Neural progenitor cell (in vitro differentiated cells): ENCODE data around the gene ERN1. TPM values are rescaled to one million over a fixed set of nuclear protein-coding genes. Genes with fewer than 3 reads are reported as not detected.

Experiments used
- DNase-seq: peaks from one replicate; pipeline ENCODE4 v3.0.0-alpha.2; 2016; ENCODE audit warnings: low spot score
- H2AFZ ChIP-seq: fragments of 200-600 bp; sonication (generic); replicated peaks from 2 replicates; pipeline ENCODE4 v1.6.1; 2016; ENCODE audit warnings: antibody characterized with exemption
- H3F3A ChIP-seq: fragments of 200-600 bp; sonication (generic); 2 replicates; pipeline ENCODE4 v1.6.1; 2016; ENCODE audit warnings: antibody characterized with exemption, low read depth
- H3K27ac ChIP-seq: fragments of 200-600 bp; sonication (generic); 2 replicates; pipeline ENCODE4 v1.5.1; 2016; ENCODE audit warnings: mild to moderate bottlenecking
- H3K27me3 ChIP-seq: fragments of 200-600 bp; sonication (generic); 2 replicates; pipeline ENCODE4 v1.6.1; 2016; ENCODE audit warnings: mild to moderate bottlenecking, moderate library complexity
- H3K36me3 ChIP-seq: fragments of 200-600 bp; sonication (generic); 2 replicates; pipeline ENCODE4 v1.5.1; 2016
- H3K4me1 ChIP-seq: fragments of 200-600 bp; sonication (generic); 2 replicates; pipeline ENCODE4 v1.6.1; 2016; ENCODE audit warnings: mixed run types
- H3K4me2 ChIP-seq: fragments of 200-600 bp; sonication (generic); 2 replicates; pipeline ENCODE4 v1.6.1; 2016
- H3K4me3 ChIP-seq: fragments of 200-600 bp; sonication (generic); 2 replicates; pipeline ENCODE4 v1.5.1; 2016
- H3K79me2 ChIP-seq: fragments of 200-600 bp; sonication (generic); 2 replicates; pipeline ENCODE4 v1.6.1; 2016; ENCODE audit warnings: low read depth
- H3K9ac ChIP-seq: fragments of 200-600 bp; sonication (generic); 2 replicates; pipeline ENCODE4 v1.6.1; 2016
- H3K9me3 ChIP-seq: fragments of 200-600 bp; sonication (generic); 2 replicates; pipeline ENCODE4 v1.5.1; 2016; ENCODE audit warnings: low read depth
- H4K20me1 ChIP-seq: fragments of 200-600 bp; sonication (generic); 2 replicates; pipeline ENCODE4 v1.6.1; 2016; ENCODE audit warnings: low read depth
- H3K27ac Mint-ChIP-seq: 3 replicates; pipeline ENCODE4 v1.8.0; 2021; ENCODE audit warnings: mixed read lengths
- H3K27me3 Mint-ChIP-seq: 2 replicates; pipeline ENCODE4 v1.8.0; 2022; ENCODE audit warnings: low read depth, mild to moderate bottlenecking, inconsistent platforms, moderate library complexity, mixed read lengths; ENCODE audit not compliant: insufficient read depth
- H3K36me3 Mint-ChIP-seq: 3 replicates; pipeline ENCODE4 v1.8.0; 2021; ENCODE audit warnings: mixed read lengths
- H3K4me1 Mint-ChIP-seq: 3 replicates; pipeline ENCODE4 v1.8.0; 2021; ENCODE audit warnings: mixed read lengths
- H3K4me3 Mint-ChIP-seq: 3 replicates; pipeline ENCODE4 v1.8.0; 2021; ENCODE audit warnings: mild to moderate bottlenecking, moderate library complexity, mixed read lengths
- H3K9me3 Mint-ChIP-seq: 3 replicates; pipeline ENCODE4 v1.8.0; 2020; ENCODE audit warnings: mixed read lengths
- EZH2 ChIP-seq: fragments of 200-600 bp; sonication (generic); IDR thresholded peaks from 2 replicates; pipeline ENCODE4 v1.6.1; 2017; ENCODE audit warnings: antibody characterized with exemption, mild to moderate bottlenecking, moderate library complexity
- EZH2phosphoT487 ChIP-seq: fragments of 200-600 bp; sonication (generic); IDR thresholded peaks from 2 replicates; pipeline ENCODE4 v1.6.1; 2017; ENCODE audit warnings: antibody characterized with exemption
- total RNA-seq: library from RNA; depleted of rRNA; stranded (reverse); fragments of >200 nt; gene quantifications from 2 replicates; pipeline ENCODE4 v1.2.3, GENCODE V29; 2015; ENCODE audit warnings: low replicate concordance
- TF ChIP-seq, protein P1 (sequence below): fragments of 200-600 bp; sonication (generic); IDR thresholded peaks from 2 replicates; pipeline ENCODE4 v1.5.1; 2017; ENCODE audit warnings: antibody characterized with exemption, mild to moderate bottlenecking

The ERN1 gene
- total RNA-seq, 1 donor from 2014 or later = 2.4 TPM

- H3K9me3 ChIP-seq = no peaks in the 10 kb centered on the region
- H3K9ac ChIP-seq = peak overlapping the region; percentile 36
- H3K4me3 ChIP-seq = peak overlapping the region; percentile 64
- no peaks in the 10 kb centered on the region for H3K27me3 Mint-ChIP-seq
- H3K4me3 Mint-ChIP-seq = no peak overlapping the region
- H3K27me3 ChIP-seq = no peaks in the 10 kb centered on the region
- H4K20me1 ChIP-seq = peaks cover 21% of the 10 kb centered on the region
- H3K36me3 Mint-ChIP-seq = peaks cover 17% of the 10 kb centered on the region
- peak overlapping the region; percentile 89 for H3K4me2 ChIP-seq
- H2AFZ ChIP-seq = no peak overlapping the region
- peaks cover 13% of the 10 kb centered on the region for H3K4me1 ChIP-seq
- H3K27ac ChIP-seq = peak overlapping the region; percentile 29
- H3K36me3 ChIP-seq = peaks cover 5% of the 10 kb centered on the region
- DNase-seq = peak; percentile 76
- H3F3A ChIP-seq = peaks cover 37% of the 10 kb centered on the region
- peak overlapping the region; percentile 53 for H3K27ac Mint-ChIP-seq
- H3K79me2 ChIP-seq = peaks cover 20% of the 10 kb centered on the region
- no peaks in the 10 kb centered on the region for H3K9me3 Mint-ChIP-seq
- peaks cover 20% of the 10 kb centered on the region for H3K4me1 Mint-ChIP-seq
- TF ChIP-seq EZH2phosphoT487 (no peak), EZH2 (no peak)
- TF ChIP-seq, protein P1, sequence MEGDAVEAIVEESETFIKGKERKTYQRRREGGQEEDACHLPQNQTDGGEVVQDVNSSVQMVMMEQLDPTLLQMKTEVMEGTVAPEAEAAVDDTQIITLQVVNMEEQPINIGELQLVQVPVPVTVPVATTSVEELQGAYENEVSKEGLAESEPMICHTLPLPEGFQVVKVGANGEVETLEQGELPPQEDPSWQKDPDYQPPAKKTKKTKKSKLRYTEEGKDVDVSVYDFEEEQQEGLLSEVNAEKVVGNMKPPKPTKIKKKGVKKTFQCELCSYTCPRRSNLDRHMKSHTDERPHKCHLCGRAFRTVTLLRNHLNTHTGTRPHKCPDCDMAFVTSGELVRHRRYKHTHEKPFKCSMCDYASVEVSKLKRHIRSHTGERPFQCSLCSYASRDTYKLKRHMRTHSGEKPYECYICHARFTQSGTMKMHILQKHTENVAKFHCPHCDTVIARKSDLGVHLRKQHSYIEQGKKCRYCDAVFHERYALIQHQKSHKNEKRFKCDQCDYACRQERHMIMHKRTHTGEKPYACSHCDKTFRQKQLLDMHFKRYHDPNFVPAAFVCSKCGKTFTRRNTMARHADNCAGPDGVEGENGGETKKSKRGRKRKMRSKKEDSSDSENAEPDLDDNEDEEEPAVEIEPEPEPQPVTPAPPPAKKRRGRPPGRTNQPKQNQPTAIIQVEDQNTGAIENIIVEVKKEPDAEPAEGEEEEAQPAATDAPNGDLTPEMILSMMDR = no peak
Observed at GRCh38 chr17:64146418-64147109, 16.6 kb upstream of the ERN1 start.

- H3K4me3 Mint-ChIP-seq = no peak overlapping the region
Observed at GRCh38 chr17:64145751-64146417, 15.9 kb upstream of the ERN1 start.

DNA sequence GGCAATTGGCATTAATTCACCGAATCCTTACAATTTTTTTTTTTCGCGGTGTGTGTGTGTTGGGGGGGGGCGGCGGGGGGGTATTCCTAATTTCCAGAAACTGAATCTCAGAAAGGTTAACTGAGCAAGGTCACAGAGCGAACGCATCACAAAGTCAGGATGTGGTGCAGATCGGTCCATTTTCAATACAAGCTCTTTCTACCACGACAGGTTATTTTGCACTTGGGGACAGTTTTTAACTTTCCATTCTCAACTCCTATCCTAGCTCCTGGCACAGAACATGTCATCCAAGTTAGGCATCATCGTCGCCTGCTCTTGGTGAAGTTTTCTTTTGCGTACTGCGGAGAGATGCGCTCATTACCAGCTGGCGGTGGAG, 15.4 kb upstream of the ERN1 start:
- peaks cover 5% of the 10 kb centered on the region for H3K36me3 ChIP-seq
- Mint-ChIP-seq H3K27ac (no peak overlapping the region), H3K4me1 (peaks cover 20% of the 10 kb centered on the region), H3K36me3 (peaks cover 17% of the 10 kb centered on the region), H3K27me3 (no peaks in the 10 kb centered on the region), H3K4me3 (no peak overlapping the region), H3K9me3 (no peaks in the 10 kb centered on the region)
- DNase-seq = no peak
- H3K9me3 ChIP-seq = no peaks in the 10 kb centered on the region
- peak overlapping the region; percentile 64 for H3K4me3 ChIP-seq
- peaks cover 20% of the 10 kb centered on the region for H3K79me2 ChIP-seq
- peaks cover 21% of the 10 kb centered on the region for H4K20me1 ChIP-seq
- no peak overlapping the region for H3K27ac ChIP-seq
- H3K4me1 ChIP-seq = peaks cover 13% of the 10 kb centered on the region
- H3K27me3 ChIP-seq = no peaks in the 10 kb centered on the region
- no peak overlapping the region for H3K9ac ChIP-seq
- TF ChIP-seq EZH2phosphoT487 (no peak), EZH2 (no peak)
- TF ChIP-seq, protein P1 = no peak
- H3F3A ChIP-seq = peaks cover 36% of the 10 kb centered on the region
- peak overlapping the region; percentile 75 for H3K4me2 ChIP-seq
- H2AFZ ChIP-seq = peak overlapping the region; percentile 51

More at GRCh38 chr17:64145751-64146417, 15.9 kb upstream of the ERN1 start:
- H3K27ac Mint-ChIP-seq = no peak overlapping the region
- no peaks in the 10 kb centered on the region for H3K27me3 Mint-ChIP-seq
- peak overlapping the region; percentile 64 for H3K4me3 ChIP-seq
- peaks cover 13% of the 10 kb centered on the region for H3K4me1 ChIP-seq
- peaks cover 20% of the 10 kb centered on the region for H3K79me2 ChIP-seq
- no peaks in the 10 kb centered on the region for H3K27me3 ChIP-seq
- peak; percentile 99 for DNase-seq
- no peak overlapping the region for H2AFZ ChIP-seq
- peaks cover 37% of the 10 kb centered on the region for H3F3A ChIP-seq
- peaks cover 20% of the 10 kb centered on the region for H3K4me1 Mint-ChIP-seq
- peaks cover 21% of the 10 kb centered on the region for H4K20me1 ChIP-seq
- peaks cover 17% of the 10 kb centered on the region for H3K36me3 Mint-ChIP-seq
- peak overlapping the region; percentile 36 for H3K9ac ChIP-seq
- H3K4me2 ChIP-seq = peak overlapping the region; percentile 89
- H3K9me3 ChIP-seq = no peaks in the 10 kb centered on the region
- no peaks in the 10 kb centered on the region for H3K9me3 Mint-ChIP-seq
- H3K27ac ChIP-seq = peak overlapping the region; percentile 29
- peaks cover 5% of the 10 kb centered on the region for H3K36me3 ChIP-seq
- TF ChIP-seq EZH2 (no peak), EZH2phosphoT487 (no peak)
- TF ChIP-seq, protein P1 = no peak
